Keratinocyte (primary cell): Measurements from ENCODE around the gene SERPINB5. TPM values are rescaled to one million over a fixed set of nuclear protein-coding genes. Genes with fewer than 3 reads are reported as not detected.

ENCODE experiments used
- DNase-seq: peaks from one replicate; pipeline ENCODE4 v3.0.0-alpha.2; 2011; ENCODE audit warnings: low read depth, missing footprints, low spot score
- FAIRE-seq: peaks from 2 replicates; lab custom pipeline; 2011; peaks lifted over from hg19 to GRCh38; lab: Jason Lieb, UNC
- H2AFZ ChIP-seq: 2 replicates; pipeline ENCODE4 v1.6.0; 2012; ENCODE audit warnings: low read length, control low read depth, inconsistent platforms; ENCODE audit not compliant: control insufficient read depth
- H3K27ac ChIP-seq: 2 replicates; pipeline ENCODE4 v1.5.1; 2011; ENCODE audit warnings: low read length; ENCODE audit not compliant: control insufficient read depth, insufficient read depth
- H3K27me3 ChIP-seq: 3 replicates; pipeline ENCODE4 v1.6.0; 2011; ENCODE audit warnings: low read length; ENCODE audit not compliant: control insufficient read depth, insufficient read depth; ENCODE audit errors: extremely low read depth
- H3K36me3 ChIP-seq, 2 experiments: 2 replicates in 1 of 2; 3 replicates in 1 of 2; pipeline ENCODE4 v1.5.1; 2011; ENCODE audit warnings: low read length in 2 of 2, mild to moderate bottlenecking in 1 of 2; ENCODE audit not compliant: control insufficient read depth in 2 of 2, insufficient read depth in 2 of 2; ENCODE audit errors: extremely low read depth in 1 of 2
- H3K4me1 ChIP-seq: 3 replicates; pipeline ENCODE4 v1.5.1; 2011; ENCODE audit warnings: low read length; ENCODE audit not compliant: control insufficient read depth, insufficient read depth; ENCODE audit errors: extremely low read depth
- H3K4me2 ChIP-seq: 3 replicates; pipeline ENCODE4 v1.6.0; 2011; ENCODE audit warnings: low read depth, low read length; ENCODE audit not compliant: control insufficient read depth, insufficient read depth; ENCODE audit errors: extremely low read depth
- H3K4me3 ChIP-seq, 3 experiments: fragments of 200-600 bp in 1 of 3; sonication (generic) in 1 of 3; 2 replicates in 2 of 3; 3 replicates in 1 of 3; pipeline ENCODE4 v1.5.1; 2011 to 2016; ENCODE audit warnings: low read length in 3 of 3, mild to moderate bottlenecking in 3 of 3, control low read depth in 2 of 3, inconsistent platforms in 1 of 3, low read depth in 1 of 3, mixed read lengths in 1 of 3, mixed run types in 1 of 3, moderate library complexity in 1 of 3; ENCODE audit not compliant: control insufficient read depth in 2 of 3, insufficient read depth in 2 of 3; ENCODE audit errors: extremely low read depth in 1 of 3
- H3K79me2 ChIP-seq: 2 replicates; pipeline ENCODE4 v1.6.0; 2012; ENCODE audit warnings: low read length; ENCODE audit not compliant: control insufficient read depth, insufficient read depth
- H3K9ac ChIP-seq: 3 replicates; pipeline ENCODE4 v1.6.0; 2011; ENCODE audit warnings: low read length; ENCODE audit not compliant: control insufficient read depth, insufficient read depth; ENCODE audit errors: extremely low read depth
- H3K9me1 ChIP-seq: 3 replicates; pipeline ENCODE4 v1.6.0; 2011; ENCODE audit warnings: low read length; ENCODE audit not compliant: control insufficient read depth, insufficient read depth; ENCODE audit errors: extremely low read depth
- H3K9me3 ChIP-seq: 2 replicates; pipeline ENCODE4 v1.5.1; 2012; ENCODE audit warnings: low read depth, low read length; ENCODE audit not compliant: control insufficient read depth
- H4K20me1 ChIP-seq: 3 replicates; pipeline ENCODE4 v1.6.0; 2011; ENCODE audit warnings: low read length; ENCODE audit not compliant: control insufficient read depth, insufficient read depth; ENCODE audit errors: extremely low read depth
- EZH2 ChIP-seq: IDR thresholded peaks from one replicate; pipeline ENCODE4 v1.6.1; 2012; ENCODE audit warnings: inconsistent platforms, mild to moderate bottlenecking, low read length, moderate library complexity
- dilution Hi-C: fragments of 300-500 bp; cut with MboI; formaldehyde crosslinking; loops from one replicate; pipeline ENCODE4 v1.7.0; 2020; ENCODE audit warnings: low sequenced_read_pairs; ENCODE audit not compliant: extremely low pct_ligation_motif_present
- polyA plus RNA-seq, 5 experiments: library from polyadenylated mRNA; depleted of rRNA in 3 of 5; stranded (reverse) in 3 of 5; stranded (forward) in 1 of 5; unstranded in 1 of 5; fragments of >200 nt; gene quantifications; 1 replicate in 1 of 5; 2 replicates in 3 of 5; 3 replicates in 1 of 5; pipeline versions ENCODE4 v1.2.1 to v1.2.3, GENCODE V29; 2011 to 2012; ENCODE audit warnings: missing spikeins in 2 of 5, low read depth in 1 of 5, low replicate concordance in 1 of 5
- TF ChIP-seq, protein P1 (sequence below), 3 experiments: IDR thresholded peaks in 1 of 3; conservative IDR thresholded peaks in 1 of 3; optimal IDR thresholded peaks in 1 of 3; 2 replicates in 2 of 3; 3 replicates in 1 of 3; pipeline versions ENCODE3 to v1.5.1; 2011; ENCODE audit warnings: low read length in 3 of 3, mild to moderate bottlenecking in 3 of 3, moderate library complexity in 2 of 3, control low read depth in 1 of 3, inconsistent platforms in 1 of 3; ENCODE audit not compliant: insufficient read depth in 2 of 3; ENCODE audit errors: extremely low read depth in 1 of 3

Gene SERPINB5
- polyA plus RNA-seq, 1 donor (not counting 4 experiments of a cell fraction or from before 2014, with no cell fraction given) = 833 TPM

DNA sequence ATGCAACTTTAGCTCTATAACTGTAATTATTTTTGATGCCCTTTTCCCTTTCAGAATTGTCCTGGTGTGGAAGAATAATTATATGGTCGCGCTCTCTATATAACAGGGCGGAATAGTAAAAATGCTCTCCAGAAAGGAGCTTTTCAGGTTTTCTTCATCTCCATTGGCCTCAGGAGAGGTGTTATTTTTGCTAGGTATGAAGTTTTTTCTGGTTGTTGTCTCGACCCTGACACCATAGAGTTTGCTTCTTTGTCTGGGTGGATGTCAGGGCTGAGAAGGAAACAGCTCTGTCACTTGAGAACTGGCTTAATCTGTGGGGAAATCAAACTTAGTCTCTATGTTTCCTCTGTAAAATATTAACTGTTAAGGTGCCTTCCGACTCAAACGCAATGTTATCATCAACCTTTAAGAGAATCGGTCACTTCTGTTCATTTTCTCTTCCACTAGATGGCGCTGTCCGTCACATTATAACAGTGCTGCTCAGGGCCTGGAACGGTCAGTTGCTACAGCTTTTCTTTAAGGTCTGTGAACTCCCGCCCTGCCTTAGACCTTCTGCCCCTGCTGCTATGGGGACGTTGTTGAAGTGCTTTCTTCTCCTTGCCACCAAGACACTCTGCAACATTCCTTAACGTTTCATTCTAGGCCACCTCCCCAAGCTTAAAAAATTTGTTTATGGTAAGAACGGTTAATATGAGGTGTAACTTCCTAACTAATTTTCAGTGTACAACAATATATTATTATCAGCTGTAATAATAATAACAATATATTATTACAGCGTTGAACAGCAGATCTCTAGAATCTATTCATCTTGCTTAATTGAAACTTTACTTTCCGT lies 41.6 kb downstream of the SERPINB5 start:
- DNase-seq = no peak

DNA sequence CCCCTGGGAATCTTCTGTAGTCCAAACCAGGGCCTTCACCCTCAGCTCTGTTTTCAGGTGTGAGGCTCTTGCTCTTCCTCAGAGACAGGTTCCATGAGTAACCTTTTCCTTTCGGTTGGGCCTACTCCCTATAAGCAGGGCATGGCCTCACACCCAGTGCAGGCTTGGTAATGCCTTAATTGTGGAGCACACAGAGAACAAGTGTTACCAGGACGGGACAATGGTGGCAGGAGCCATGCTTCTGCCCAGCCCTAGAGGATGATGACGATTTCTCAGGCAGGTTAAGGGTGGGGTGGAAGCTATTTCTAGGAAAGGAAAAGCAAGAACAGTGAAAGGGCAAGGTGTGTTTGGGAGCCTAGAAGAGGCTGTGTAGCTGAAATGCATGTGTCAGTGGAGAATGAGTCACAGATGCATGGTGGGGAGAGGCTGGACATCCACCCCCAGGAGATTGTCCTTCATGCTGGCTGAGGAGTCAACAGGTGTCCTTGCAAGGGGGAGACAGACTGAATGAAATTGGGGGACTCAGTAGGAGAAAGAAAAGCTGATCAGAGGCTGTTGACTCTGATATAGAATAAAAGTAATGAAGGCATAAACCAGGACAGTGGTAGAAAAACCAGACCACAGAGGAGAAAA lies 43.4 kb downstream of the SERPINB5 start:
- Histone ChIP-seq H3K9me1 (no peaks in the 10 kb centered on the region), H3K4me1 (no peaks in the 10 kb centered on the region), H3K27me3 (no peaks in the 10 kb centered on the region), H2AFZ (no peak overlapping the region), H3K4me2 (no peak overlapping the region), H3K27ac (no peak overlapping the region), H3K9me3 (no peaks in the 10 kb centered on the region), H3K9ac (no peak overlapping the region), H3K36me3 (no peaks in the 10 kb centered on the region), H3K79me2 (no peaks in the 10 kb centered on the region), H3K4me3 (no peak overlapping the region), H4K20me1 (no peaks in the 10 kb centered on the region)
- DNase-seq = no peak
- dilution Hi-C loops = no loop called here
- TF ChIP-seq, protein P1, sequence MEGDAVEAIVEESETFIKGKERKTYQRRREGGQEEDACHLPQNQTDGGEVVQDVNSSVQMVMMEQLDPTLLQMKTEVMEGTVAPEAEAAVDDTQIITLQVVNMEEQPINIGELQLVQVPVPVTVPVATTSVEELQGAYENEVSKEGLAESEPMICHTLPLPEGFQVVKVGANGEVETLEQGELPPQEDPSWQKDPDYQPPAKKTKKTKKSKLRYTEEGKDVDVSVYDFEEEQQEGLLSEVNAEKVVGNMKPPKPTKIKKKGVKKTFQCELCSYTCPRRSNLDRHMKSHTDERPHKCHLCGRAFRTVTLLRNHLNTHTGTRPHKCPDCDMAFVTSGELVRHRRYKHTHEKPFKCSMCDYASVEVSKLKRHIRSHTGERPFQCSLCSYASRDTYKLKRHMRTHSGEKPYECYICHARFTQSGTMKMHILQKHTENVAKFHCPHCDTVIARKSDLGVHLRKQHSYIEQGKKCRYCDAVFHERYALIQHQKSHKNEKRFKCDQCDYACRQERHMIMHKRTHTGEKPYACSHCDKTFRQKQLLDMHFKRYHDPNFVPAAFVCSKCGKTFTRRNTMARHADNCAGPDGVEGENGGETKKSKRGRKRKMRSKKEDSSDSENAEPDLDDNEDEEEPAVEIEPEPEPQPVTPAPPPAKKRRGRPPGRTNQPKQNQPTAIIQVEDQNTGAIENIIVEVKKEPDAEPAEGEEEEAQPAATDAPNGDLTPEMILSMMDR (optimal IDR thresholded peaks at IDR 0.05 in 1 of 3, IDR thresholded peaks at IDR 0.05 in 1 of 3, conservative IDR thresholded peaks at IDR 0.05 in 1 of 3; ENCODE audit: extremely low read depth in 1 of 3, insufficient read depth in 2 of 3, low read length in 3 of 3) = no peak
- peak; percentile 17 for FAIRE-seq

More for the DNA sequence above, 41.6 kb downstream of the SERPINB5 start:
- no peak for TF ChIP-seq EZH2
- TF ChIP-seq, protein P1 (optimal IDR thresholded peaks at IDR 0.05 in 1 of 3, IDR thresholded peaks at IDR 0.05 in 1 of 3, conservative IDR thresholded peaks at IDR 0.05 in 1 of 3; ENCODE audit: extremely low read depth in 1 of 3, insufficient read depth in 2 of 3, low read length in 3 of 3) = peak; percentile 47 to 76 (median 66)
- Histone ChIP-seq H3K9me3 (no peaks in the 10 kb centered on the region), H4K20me1 (no peaks in the 10 kb centered on the region), H2AFZ (peak overlapping the region; percentile 27), H3K27me3 (no peaks in the 10 kb centered on the region), H3K9me1 (no peaks in the 10 kb centered on the region), H3K27ac (no peak overlapping the region), H3K36me3 (no peaks in the 10 kb centered on the region), H3K79me2 (no peaks in the 10 kb centered on the region), H3K4me3 (no peak overlapping the region), H3K4me1 (no peaks in the 10 kb centered on the region), H3K4me2 (no peak overlapping the region), H3K9ac (no peak overlapping the region)
- FAIRE-seq = peak; percentile 96
- dilution Hi-C loops = no loop called here
